Measurements from ENCODE around the gene ANKS1B. TPM values are rescaled to one million over a fixed set of nuclear protein-coding genes. Genes with fewer than 3 reads are reported as not detected.

ANKS1B gene
- total and polyA plus RNA-seq, 7 donors, result 1.0 to 57.3 (median 30.1) TPM; not detected in 1

DNA sequence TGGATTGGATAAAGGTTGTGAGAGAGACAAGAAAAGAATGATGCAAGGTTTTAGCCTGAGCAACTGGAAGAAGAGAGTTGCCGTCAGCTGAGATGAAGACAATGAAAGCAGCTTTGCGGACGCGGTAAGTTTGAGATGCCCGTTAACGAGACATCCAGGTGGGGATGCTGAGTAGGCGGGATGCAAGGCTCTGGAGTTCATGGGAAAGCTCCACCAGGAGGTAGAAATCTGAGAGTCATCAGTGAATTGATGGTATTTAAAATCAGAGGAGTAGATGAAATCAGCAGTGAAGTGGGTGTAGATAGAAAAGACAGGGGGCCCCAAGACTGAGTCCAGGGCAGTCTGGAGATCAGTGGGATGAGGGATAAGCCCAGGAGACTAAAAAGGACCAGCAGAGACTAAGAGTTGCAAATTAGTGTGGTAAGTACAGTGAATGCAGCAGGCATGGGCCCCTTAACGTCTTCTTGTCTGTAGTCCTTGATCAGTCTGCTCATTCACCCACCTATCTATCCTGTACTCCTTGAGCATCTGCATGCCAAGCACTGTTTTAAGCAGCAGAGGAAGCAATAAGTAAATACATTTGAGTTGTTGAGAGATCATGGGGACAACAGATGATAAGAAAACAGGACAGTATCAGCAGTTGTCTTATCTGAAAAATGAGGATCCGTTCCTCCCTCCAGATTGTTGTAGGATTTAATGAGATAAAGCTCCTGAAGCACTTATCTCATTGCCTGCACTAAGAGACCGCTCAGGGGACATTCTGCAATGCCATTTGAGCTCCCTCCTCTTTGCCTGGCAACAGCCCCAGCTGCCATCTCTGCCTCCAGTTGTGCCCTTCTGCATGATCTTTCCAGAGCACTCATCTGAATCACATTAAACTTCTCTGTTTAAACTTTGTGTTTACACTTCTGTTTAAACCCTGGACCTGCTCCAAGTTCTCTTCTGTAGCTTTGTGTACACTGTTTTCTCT, 1248.1 kb downstream of the ANKS1B start:
- TF ChIP-seq EP300 (IDR thresholded peaks at IDR 0.05) (no peak), POLR2A (IDR thresholded peaks at IDR 0.05) (no peak), POLR2AphosphoS5 (IDR thresholded peaks at IDR 0.05) (no peak)
- TF ChIP-seq, protein P1, sequence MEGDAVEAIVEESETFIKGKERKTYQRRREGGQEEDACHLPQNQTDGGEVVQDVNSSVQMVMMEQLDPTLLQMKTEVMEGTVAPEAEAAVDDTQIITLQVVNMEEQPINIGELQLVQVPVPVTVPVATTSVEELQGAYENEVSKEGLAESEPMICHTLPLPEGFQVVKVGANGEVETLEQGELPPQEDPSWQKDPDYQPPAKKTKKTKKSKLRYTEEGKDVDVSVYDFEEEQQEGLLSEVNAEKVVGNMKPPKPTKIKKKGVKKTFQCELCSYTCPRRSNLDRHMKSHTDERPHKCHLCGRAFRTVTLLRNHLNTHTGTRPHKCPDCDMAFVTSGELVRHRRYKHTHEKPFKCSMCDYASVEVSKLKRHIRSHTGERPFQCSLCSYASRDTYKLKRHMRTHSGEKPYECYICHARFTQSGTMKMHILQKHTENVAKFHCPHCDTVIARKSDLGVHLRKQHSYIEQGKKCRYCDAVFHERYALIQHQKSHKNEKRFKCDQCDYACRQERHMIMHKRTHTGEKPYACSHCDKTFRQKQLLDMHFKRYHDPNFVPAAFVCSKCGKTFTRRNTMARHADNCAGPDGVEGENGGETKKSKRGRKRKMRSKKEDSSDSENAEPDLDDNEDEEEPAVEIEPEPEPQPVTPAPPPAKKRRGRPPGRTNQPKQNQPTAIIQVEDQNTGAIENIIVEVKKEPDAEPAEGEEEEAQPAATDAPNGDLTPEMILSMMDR (IDR thresholded peaks at IDR 0.05), result no peak
- Histone ChIP-seq H3K4me1 (peaks cover 0 to 13% (median 9%) of the 10 kb centered on the region in 4 donors), H3K9me3 (no peaks in the 10 kb centered on the region), H3K27ac (no peak overlapping the region), H3K27me3 (no peaks in the 10 kb centered on the region), H3K36me3 (peaks cover 0 to 24% (median 9%) of the 10 kb centered on the region in 4 donors), H3K4me3 (no peak overlapping the region)
- intact Hi-C loops (cut with DNase I), result no loop called here
- no peak for DNase-seq
- 80 to 88% methylated on average over 10 of the region's 10 CpGs for whole genome bisulfite sequencing, 2 donors

DNA sequence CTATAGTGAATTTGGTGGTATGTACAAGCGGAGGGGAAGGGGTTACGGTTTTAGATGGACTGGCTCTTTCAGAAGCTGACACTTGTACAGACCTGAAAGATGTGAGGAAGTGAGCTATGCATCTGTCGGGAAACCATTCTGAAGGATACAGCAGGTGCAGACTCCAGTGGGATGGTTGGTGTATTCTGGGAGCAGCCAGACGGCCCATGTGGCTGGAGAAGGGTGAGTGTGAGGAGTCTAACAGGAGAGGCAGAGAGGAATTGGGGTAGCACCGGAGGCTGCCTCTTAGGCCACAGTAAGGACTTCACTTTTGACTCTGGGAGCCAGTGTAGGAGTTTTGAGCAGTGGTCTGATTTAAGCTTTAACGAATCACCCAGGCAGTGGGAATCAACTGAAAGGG, 1248.9 kb downstream of the ANKS1B start:
- peaks cover 0 to 13% (median 9%) of the 10 kb centered on the region in 4 donors for H3K4me1 ChIP-seq
- H3K9me3 ChIP-seq, result no peaks in the 10 kb centered on the region
- H3K27me3 ChIP-seq, result no peaks in the 10 kb centered on the region
- intact Hi-C loops (cut with DNase I), result no loop called here
- WGBS, 2 donors, result 95 to 98% methylated on average over 6 of the region's 6 CpGs
- H3K4me3 ChIP-seq, result no peak overlapping the region
- H3K27ac ChIP-seq, result no peak overlapping the region
- TF ChIP-seq POLR2AphosphoS5 (IDR thresholded peaks at IDR 0.05) (no peak), POLR2A (IDR thresholded peaks at IDR 0.05) (no peak), EP300 (IDR thresholded peaks at IDR 0.05) (no peak)
- TF ChIP-seq, protein P1 (IDR thresholded peaks at IDR 0.05), result no peak
- DNase-seq, result no peak
- peaks cover 0 to 32% (median 9%) of the 10 kb centered on the region in 4 donors for H3K36me3 ChIP-seq

GRCh38 chr12:98733667-98734350, 1250.9 kb downstream of the ANKS1B start:
- TF ChIP-seq POLR2AphosphoS5 (IDR thresholded peaks at IDR 0.05) (no peak), EP300 (IDR thresholded peaks at IDR 0.05) (no peak), POLR2A (IDR thresholded peaks at IDR 0.05) (no peak)
- TF ChIP-seq, protein P1 (IDR thresholded peaks at IDR 0.05), result no peak
- intact Hi-C loops (cut with DNase I), result no loop called here
- H3K27ac ChIP-seq, result no peak overlapping the region

DNA sequence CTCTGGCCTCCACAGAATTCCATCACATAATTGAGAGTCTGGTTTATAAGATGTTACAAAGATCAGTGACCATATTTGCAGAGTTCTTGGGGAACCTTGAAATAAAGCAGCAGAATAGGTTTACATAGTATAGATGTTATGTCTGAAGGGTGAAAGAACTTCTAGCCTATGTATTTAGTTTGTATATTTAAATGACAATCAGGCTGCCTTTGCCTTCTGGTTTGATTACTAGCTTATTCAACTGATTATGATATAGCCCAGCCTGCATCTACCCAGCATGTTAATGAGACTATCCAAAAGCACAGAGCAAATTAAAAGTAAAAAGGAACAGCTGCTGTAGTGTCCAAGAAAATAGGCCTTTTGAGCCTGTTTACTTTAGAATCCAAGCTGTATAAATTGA, 1254.3 kb downstream of the ANKS1B start:
- DNase-seq, result no peak
- no peak overlapping the region for H3K4me3 ChIP-seq
- intact Hi-C loops (cut with DNase I), result no loop called here
- TF ChIP-seq POLR2A (IDR thresholded peaks at IDR 0.05), result no peak
- TF ChIP-seq, protein P1 (IDR thresholded peaks at IDR 0.05), result no peak
- no peak for TF ChIP-seq EP300 (IDR thresholded peaks at IDR 0.05)
- no peak for TF ChIP-seq POLR2AphosphoS5 (IDR thresholded peaks at IDR 0.05)
- H3K27me3 ChIP-seq, result no peaks in the 10 kb centered on the region
- no peaks in the 10 kb centered on the region for H3K9me3 ChIP-seq
- H3K4me1 ChIP-seq, result peaks cover 0 to 3% (median 0%) of the 10 kb centered on the region in 4 donors
- peaks cover 5 to 60% (median 22%) of the 10 kb centered on the region in 4 donors for H3K36me3 ChIP-seq
- H3K27ac ChIP-seq, result no peak overlapping the region

More at GRCh38 chr12:98733667-98734350, 1250.9 kb downstream of the ANKS1B start:
- no peaks in the 10 kb centered on the region for H3K9me3 ChIP-seq
- no peak overlapping the region for H3K4me3 ChIP-seq
- no peaks in the 10 kb centered on the region for H3K27me3 ChIP-seq
- H3K4me1 ChIP-seq, result peaks cover 0 to 13% (median 9%) of the 10 kb centered on the region in 4 donors
- peaks cover 5 to 45% (median 12%) of the 10 kb centered on the region in 4 donors for H3K36me3 ChIP-seq
- DNase-seq, result no peak
